GM12892 (cell line): Measurements from ENCODE around the gene C21orf91.

Experiments used
- POLR2A ChIP-seq: IDR thresholded peaks from 2 replicates; pipeline ENCODE4 v1.6.1; 2011; ENCODE audit warnings: low read depth, low read length, control low read depth
- TAF1 ChIP-seq: IDR thresholded peaks from 2 replicates; pipeline ENCODE4 v1.6.1; 2011; ENCODE audit warnings: low read depth, mild to moderate bottlenecking, control low read depth, low read length, borderline replicate concordance

DNA sequence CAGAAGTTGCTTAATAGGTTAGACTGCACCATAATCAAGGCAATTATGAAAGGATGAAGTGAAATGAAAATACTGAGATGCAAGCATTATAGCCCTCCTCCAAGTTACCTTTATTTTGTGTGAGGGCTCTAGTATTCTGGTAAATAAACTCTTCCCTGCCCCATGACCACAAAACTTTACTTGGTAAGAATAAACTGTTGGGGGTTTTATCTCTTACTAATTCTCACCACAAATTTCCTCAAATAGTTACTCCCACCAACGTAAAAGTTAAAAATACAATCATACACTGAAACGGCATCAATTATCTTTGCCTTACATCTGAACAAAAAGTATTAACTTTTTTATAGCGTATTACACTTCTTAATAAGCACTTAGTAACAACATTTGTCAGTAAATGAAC lies 29.5 kb downstream of the C21orf91 start:
- no peak for TF ChIP-seq POLR2A
- TF ChIP-seq TAF1, result no peak
